ENCODE measurements around the gene ISCA1. TPM values are rescaled to one million over a fixed set of nuclear protein-coding genes. Genes with fewer than 3 reads are reported as not detected.

Gene ISCA1
- total RNA-seq, 1 donor from 2014 or later, result 23.9 TPM

DNA sequence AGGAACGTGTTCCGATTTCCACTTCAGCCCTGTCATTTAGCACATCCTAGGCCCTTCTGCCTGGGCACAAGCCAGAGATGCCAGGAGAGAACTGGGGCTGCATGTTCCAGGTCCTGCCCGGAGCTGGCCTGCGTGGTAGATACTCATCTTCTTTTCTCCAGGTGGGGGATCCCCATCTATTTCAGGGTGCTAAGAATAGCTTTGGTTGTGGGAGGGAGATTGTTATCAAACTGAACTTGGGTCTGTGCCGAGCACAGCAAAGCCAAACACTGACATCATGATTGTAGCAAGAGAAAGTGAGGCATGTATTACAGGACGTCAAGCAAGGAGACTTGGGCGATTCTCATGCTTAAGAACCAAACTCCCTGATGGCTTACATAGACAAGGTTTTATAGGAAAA is 41.1 kb downstream of the ISCA1 start:
- intact Hi-C loops (cut with micrococcal nuclease), result no loop called here

- intact Hi-C loops (cut with micrococcal nuclease), result no loop called here
Observed at GRCh38 chr9:86238861-86239770, 43.2 kb downstream of the ISCA1 start.

DNA sequence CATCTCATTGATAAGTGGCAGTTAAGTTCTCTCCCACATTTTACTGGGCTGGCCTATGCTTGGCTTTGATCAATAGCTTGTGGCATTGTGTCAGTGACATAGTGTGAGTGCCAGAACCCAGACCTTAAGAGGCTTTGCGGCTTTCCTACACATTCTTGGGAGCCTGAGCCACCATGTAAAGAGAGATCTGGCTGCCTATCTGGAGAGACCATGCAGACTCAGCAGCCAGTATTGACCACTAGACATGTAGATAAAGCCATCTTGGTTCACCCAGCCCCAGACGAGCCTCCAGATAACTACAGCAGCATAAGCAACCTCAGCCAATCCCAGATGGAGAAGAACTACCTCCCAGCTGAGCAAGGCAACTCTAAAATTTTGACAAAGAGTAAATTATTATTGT is 51.5 kb downstream of the ISCA1 start:
- intact Hi-C loops (cut with micrococcal nuclease), result no loop called here

GRCh38 chr9:86222667-86223066 is 59.7 kb downstream of the ISCA1 start:
- intact Hi-C loops (cut with micrococcal nuclease), result no loop called here

- intact Hi-C loops (cut with micrococcal nuclease), result no loop called here
Observed at GRCh38 chr9:86219606-86220005, 62.7 kb downstream of the ISCA1 start.

- intact Hi-C loops (cut with micrococcal nuclease), result no loop called here
Observed at GRCh38 chr9:86217076-86217755, 65.1 kb downstream of the ISCA1 start.

Other genes with a start within 250 kb of the ISCA1 start
- gene GOLM1, start 183.0 kb downstream of the ISCA1 start, total RNA-seq, result 2.8 and 3.7 TPM in 2 replicates
- gene C9orf153, start 22.9 kb downstream of the ISCA1 start, total RNA-seq, result 0.25 and 0.82 TPM in 2 replicates
- 39.2 and 40.9 TPM in 2 replicates for gene TUT7, start 71.9 kb upstream of the ISCA1 start, total RNA-seq

Data from T-helper 2 cell treated with Interferon-gamma antibody and Interleukin-4, amounts not matched to agents 100 ng/mL and 5 ng/mL, for 36 hours (primary cell).